GM19372 (cell line): ENCODE measurements around the gene LIG3.
A peak's percentile ranks its signal among the peaks of the same experiment; 100 is the strongest.
"Not testable (repeated sequence)": the region's sequence is repeated elsewhere in the genome, so short reads cannot be mapped to it uniquely, and the experiment has no call there.

Experiments
- ATAC-seq: cut with Tn5 transposase; IDR thresholded peaks from one replicate; pipeline ENCODE4 v1.9.1; 2021; ENCODE audit warnings: mild to moderate bottlenecking, low read depth, moderate library complexity; ENCODE audit not compliant: unreplicated experiment

Gene LIG3

DNA sequence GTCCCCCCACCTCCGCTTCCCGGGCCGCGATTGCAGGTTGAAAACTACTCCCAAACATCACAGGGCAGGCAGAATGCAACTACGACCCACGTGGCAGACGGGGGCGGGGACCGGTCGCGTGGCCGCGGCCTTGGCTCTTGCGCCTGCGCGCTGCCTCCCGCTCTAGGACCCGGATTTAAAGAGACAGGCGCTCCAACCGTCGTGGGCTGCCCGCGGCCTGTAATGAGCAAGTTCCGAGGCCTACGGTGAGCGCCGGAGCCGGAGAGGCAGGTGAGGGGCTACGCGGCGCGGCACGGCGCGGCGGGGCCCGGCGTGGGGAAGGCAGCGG is at the start of gene LIG3:
Gene LIG3 (plus strand): TSS at position 160 of the 328 bp plus-strand sequence. CDS start 2,494 bp downstream, outside the sequence.
- peak; percentile 73 for ATAC-seq

DNA sequence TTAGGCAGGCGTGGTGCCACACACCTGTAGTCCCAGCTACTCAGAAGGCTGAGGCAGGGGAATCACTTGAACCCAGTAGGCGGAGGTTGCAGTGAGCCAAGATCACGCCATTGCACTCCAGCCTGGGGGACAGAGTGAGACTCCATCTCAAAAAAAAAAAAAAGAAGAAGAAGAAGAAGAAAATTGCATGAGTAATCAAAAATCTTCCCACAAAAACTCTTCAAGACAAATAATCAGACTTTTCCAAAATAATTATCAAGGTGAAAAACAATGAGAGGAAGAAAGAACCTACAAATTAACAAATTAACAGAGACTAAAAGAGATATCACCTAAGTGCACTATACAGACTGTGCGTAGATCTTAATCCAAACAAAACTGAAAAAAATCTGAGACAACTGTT is 29.5 kb upstream of the LIG3 start:
- ATAC-seq: not testable (repeated sequence)

DNA sequence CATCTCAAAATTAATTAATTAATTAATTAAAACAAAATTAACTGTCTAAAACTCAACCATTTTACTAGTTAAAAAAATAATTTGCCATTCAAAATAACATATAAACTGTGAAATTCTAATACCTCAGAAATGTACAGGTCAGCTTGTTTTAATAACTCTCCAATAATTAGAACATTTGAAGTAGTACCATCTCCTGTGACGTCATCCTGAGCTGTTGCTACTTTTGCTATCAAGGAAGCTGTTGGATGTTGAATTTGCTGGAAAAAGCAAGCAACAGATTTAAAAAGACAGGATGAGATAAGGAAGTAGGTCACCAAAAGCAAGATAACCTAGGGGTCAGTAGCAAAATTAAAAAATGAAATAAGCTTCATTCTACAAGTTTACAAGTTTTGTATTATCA is 21.9 kb upstream of the LIG3 start:
- no peak for ATAC-seq

DNA sequence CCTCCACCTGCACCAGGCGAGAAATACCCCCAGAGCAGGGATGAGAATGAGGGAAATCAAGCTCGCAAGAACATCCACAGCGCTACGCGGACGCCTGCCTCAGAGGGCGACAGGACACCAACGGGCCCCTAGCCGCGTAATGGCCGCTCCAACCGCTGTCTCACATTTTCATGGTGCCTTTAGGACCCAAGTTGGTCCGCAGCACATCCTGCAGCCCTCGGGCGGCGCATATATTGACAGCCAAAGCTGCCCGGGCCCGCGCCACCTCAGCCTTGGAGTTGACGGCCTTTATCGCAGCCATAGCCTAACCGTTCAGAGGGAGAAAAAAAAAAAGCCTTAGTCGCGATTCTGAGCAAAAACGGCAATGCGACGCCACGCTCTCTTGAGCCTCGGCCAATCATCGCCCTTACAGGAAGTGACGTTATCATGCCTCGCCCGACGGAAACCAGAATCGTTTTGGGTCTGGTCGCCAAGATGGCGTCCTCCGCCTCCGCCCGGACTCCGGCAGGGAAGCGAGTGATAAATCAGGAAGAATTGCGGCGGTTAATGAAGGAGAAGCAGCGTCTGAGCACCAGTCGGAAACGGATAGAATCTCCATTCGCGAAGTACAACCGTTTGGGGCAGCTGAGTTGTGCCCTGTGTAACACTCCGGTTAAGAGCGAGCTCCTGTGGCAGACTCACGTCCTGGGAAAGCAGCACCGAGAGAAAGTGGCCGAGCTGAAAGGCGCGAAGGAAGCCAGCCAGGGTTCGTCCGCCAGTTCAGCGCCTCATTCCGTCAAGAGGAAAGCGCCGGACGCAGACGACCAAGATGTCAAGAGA is 19.0 kb upstream of the LIG3 start, which contains the start of the genes CCT6B and ZNF830:
Gene CCT6B (minus strand): TSS at position 368 of the 819 bp plus-strand sequence. CDS start 67 bp downstream, at position 301.
Gene ZNF830 (plus strand): TSS at position 448 of the 819 bp plus-strand sequence. CDS start 27 bp downstream, at position 475.
- ATAC-seq: peak; percentile 83

GRCh38 chr17:34974179-34974578 is 6.1 kb upstream of the LIG3 start:
- ATAC-seq: no peak

DNA sequence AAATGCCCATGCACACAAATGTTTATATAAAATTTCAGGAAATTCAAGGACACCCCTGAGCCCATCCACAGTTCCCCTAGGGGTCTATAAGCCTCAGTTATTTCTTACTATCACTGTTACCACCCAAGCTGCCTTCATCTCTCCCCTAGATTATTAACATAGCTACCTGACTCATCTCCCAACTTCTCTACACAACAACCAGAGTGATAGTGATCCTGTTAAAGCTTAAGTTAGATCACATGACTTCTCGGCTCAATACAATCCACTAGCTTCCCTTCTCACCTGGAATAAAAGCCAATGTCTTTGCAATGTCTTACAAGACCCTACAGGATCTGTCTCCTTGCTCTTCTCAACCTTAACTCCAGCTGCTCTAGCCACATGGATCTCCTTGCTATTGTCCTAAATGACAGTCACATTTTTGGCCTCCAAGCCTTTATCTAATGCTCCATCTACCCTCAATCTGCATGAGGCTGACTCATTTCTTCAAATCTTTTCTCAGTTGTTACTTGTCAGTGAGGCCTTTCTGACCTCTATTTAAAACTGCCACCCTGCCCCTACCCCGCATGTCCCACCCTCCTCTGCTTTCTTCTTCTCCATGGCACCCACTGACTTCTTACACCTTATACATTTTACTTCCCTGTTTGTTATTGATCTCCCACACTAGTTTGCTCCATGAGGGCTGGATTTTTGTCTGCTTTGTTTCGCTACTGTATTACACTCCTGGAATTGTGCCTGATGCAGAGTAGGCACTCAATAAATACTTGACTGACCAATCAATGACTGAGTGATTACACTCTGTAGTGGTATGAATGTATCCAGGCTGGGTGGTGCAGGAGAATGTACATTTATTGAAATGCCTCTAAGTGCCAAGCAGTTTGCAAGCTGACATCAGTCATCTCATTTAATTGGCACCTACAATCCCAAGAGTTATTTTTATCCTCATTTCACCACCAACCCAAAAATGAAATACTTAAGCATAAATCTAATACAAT is 5.2 kb upstream of the LIG3 start:
- ATAC-seq: no peak

DNA sequence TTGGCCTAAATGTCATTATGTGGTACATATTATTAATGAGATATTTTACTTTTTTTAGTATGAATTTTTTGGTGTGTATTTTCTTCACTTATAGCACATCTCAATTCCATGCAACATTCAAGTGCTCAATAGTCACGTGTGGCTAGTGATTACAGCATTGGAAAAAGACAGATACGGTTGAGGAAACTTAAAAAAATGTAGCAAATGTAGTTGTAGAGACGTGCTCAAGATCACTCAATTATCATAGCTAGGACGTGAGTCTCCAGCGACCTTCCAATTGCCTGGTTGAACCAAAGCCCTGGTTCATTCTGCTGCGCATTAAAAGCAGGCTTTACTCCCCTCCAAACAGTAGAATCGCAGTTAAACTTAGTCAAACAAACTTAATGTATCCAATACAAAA is 1.2 kb upstream of the LIG3 start:
- no peak for ATAC-seq

- ATAC-seq: no peak
These were observed 511 bp upstream of the LIG3 start for GRCh38 chr17:34979650-34980352.

GRCh38 chr17:34980681-34981537 is 597 bp downstream of the LIG3 start:
- peak; percentile 73 for ATAC-seq

DNA sequence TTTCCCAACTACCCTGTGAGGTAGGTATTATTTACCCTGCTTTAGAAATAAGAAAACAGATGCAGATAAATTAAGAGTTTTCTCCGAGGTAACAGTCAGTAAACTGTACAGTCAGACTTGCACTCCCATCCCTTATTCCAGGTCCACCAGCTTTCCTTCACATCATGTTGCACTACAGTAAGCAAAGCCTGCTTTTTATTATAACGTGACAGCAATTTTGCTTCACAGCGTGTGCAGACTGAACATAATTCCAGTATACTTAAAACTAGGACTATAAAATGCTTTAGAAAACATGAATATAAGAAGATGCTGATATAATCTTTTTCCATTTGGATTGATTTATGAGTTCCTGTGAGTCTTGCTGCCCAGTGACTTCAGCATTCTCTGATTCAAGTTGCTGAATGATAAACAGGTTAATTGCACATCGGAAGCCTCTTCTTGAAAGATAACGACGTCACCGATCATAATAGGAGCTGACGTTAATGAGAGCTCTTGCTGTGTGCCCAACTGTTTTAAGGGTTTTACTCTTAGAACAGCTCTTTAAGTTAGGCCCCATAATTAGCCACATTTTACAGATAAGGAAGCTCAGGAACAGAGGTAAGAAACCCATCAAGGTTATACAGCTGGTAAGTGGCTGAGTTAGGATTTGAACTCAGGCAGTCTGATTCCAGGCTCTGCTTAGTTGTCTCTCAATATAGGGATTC is 1.4 kb downstream of the LIG3 start:
- no peak for ATAC-seq

GRCh38 chr17:34987232-34987631 is 6.9 kb downstream of the LIG3 start:
- no peak for ATAC-seq

DNA sequence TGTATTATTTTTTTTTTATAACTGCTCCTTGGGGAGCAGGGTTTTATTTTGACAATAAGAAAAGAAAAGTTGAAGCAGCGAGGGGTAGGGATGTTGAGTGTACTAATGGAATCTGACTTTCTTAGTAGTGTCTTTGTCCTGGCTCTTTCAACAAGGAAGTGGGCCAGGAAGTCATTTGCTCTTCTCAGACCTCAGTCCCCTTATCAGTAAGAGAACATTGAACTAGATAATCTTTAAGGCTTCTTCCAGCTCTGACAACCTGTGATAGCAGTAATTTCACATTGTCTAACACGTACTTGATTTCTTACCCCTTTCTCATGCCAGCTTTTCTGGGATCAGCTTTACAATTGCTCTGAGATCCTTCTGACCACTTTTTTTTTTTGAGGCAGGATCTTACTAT is 8.3 kb downstream of the LIG3 start:
- no peak for ATAC-seq

DNA sequence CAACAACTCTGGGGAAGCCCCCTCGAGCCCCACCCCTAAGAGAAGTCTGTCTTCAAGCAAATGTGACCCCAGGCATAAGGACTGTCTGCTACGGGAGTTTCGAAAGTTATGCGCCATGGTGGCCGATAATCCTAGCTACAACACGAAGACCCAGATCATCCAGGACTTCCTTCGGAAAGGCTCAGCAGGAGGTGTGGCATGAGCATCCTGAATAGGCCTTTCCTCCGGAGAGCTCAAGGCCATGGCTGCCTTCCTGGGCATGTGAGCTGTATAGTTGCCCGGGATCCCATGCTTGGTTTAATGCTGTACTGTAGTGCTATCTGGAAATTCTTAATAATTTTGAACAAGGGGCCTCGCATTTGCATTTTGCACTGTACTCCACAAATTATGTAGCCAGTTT is 9.2 kb downstream of the LIG3 start:
- ATAC-seq: no peak

GRCh38 chr17:34990921-34991365 is 10.6 kb downstream of the LIG3 start:
- ATAC-seq: no peak

- ATAC-seq: no peak
These were observed 11.3 kb downstream of the LIG3 start for GRCh38 chr17:34991606-34992005.

DNA sequence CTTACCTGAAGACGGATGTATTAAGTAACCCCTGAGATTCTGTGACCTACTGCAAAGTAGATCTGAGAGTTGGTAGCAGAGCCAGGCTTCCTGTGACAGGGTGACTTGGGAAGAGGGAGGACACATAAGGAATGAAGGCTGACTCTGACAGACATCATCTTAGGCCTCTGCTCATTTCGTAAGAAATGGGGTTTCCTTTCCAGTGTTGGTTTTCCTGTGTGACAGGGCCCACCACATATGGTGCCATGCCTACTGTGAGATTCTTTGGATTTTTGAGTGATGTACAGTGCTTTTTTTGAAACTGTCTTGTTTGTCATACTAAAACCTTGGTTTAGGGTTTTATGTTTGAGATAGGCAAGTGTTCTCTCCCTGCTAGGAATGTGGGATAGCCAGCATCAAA is 12.7 kb downstream of the LIG3 start:
- no peak for ATAC-seq

DNA sequence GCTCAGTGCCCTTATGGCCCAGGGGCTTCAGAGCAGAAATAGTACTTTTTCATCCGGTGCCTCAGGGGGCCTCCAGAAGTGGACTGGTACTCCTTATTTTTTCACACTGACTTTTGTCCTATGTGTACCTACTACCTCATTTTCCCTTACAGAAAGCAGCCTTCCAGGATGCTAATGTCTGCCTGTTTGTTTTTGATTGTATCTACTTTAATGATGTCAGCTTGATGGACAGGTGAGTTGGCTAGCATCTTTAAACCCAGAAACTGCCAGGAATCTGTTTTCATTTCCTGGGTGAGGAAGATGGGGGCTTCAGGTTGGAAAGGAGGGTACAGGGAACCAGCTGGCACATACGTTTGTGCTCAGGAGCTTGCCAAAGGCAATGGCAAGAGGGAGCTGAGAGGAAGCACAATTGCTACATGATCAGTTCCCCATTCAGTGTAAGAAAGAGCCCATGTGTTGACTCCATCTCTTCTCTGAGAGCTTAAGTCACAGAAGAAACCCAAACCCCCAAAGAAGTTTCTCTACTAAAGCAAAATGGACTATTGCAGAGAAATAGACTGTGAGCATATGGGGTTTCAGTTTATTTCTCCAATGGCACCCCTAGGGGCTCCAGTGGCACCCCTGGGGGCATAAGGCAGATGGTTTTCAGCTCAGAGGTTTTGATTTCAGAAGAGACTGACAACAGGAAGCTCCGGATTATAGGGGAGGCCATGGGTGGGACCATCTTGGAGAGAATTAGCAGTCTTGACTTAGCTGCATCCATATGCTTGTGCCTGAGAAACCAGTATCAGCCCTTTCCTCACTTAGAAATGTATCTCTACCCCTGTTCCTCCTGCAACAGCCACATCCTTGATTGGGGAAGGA is 16.3 kb downstream of the LIG3 start:
- no peak for ATAC-seq

GRCh38 chr17:34997355-34997862 is 17.1 kb downstream of the LIG3 start:
- ATAC-seq: no peak
